Measurements from ENCODE around the gene PAGR1. TPM values are rescaled to one million over a fixed set of nuclear protein-coding genes. Genes with fewer than 3 reads are reported as not detected.
A peak's percentile ranks its signal among the peaks of the same experiment; 100 is the strongest.

Gene PAGR1
- total RNA-seq, 4 donors from 2014 or later = 20.9 to 26.9 (median 26.5) TPM

DNA sequence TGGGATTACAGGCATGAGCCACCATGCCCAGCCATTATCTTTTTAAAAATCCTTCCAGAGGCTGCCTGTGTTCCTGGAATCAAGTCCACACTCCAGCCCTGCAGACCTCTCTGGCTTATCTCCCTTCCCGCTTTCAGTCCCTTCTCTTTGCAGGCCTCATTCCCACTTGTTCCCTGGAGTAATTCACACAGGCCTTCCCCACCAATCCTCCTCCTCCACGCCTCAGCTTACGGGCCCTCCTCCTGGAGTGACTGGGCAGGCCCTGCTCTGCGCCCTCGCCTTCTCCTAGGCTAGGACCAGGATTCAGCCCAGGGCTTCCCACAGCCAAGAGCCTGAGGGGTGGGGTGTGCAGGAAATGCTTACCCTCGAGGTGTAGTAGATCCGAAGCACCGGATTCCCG, 44.3 kb downstream of the PAGR1 start:
- intact Hi-C loops (cut with DNase I) = loop anchor here (10.0 kb wide), 1 partner anchor 145 kb away; no protein-coding TSS in a partner anchor
- Histone ChIP-seq H3K9me3 (no peaks in the 10 kb centered on the region), H3K4me1 (peaks cover 17 to 31% (median 29%) of the 10 kb centered on the region in 4 donors), H3K27me3 (no peaks in the 10 kb centered on the region), H3K4me3 (no peak overlapping the region), H3K36me3 (peaks cover 19 to 37% (median 31%) of the 10 kb centered on the region in 4 donors), H3K27ac (replicated peaks in 1 of 4) (no peak overlapping the region)
- TF ChIP-seq POLR2AphosphoS5 (IDR thresholded peaks at IDR 0.05) (no peak), EP300 (IDR thresholded peaks at IDR 0.05) (no peak), POLR2A (IDR thresholded peaks at IDR 0.05; ENCODE audit: low read depth) (no peak)
- TF ChIP-seq, protein P1, sequence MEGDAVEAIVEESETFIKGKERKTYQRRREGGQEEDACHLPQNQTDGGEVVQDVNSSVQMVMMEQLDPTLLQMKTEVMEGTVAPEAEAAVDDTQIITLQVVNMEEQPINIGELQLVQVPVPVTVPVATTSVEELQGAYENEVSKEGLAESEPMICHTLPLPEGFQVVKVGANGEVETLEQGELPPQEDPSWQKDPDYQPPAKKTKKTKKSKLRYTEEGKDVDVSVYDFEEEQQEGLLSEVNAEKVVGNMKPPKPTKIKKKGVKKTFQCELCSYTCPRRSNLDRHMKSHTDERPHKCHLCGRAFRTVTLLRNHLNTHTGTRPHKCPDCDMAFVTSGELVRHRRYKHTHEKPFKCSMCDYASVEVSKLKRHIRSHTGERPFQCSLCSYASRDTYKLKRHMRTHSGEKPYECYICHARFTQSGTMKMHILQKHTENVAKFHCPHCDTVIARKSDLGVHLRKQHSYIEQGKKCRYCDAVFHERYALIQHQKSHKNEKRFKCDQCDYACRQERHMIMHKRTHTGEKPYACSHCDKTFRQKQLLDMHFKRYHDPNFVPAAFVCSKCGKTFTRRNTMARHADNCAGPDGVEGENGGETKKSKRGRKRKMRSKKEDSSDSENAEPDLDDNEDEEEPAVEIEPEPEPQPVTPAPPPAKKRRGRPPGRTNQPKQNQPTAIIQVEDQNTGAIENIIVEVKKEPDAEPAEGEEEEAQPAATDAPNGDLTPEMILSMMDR (IDR thresholded peaks at IDR 0.05) = no peak
- no peak for DNase-seq (ENCODE audit: extremely low spot score)
- 87% methylated on average over 9 of the region's 9 CpGs for WGBS

DNA sequence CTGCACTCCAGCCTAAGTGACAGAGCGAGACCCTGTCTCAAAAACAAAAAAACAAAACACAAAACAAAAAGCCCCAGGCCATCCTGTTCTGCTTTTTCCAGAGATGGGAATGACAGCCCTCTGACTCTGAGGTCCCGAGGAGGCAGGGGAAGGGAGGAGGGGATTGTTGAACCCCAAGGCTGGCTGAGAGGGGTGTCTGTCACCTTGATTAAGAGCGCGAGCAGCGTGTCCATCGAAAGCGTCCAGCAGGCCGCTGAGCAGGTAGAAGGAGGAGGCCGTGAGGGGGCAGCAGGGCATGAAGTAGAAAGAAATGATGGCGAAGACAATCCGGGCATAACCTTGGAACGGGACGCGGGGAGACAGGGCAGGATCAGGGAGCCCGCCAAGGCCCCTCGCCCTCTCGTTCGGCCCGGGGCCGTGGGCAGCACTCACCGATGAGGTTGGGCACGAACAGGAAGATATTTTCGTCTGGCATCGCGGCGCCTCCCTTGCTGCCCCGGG, 46.5 kb downstream of the PAGR1 start:
- Histone ChIP-seq H3K4me1 (peaks cover 17 to 29% (median 26%) of the 10 kb centered on the region in 4 donors), H3K27me3 (no peaks in the 10 kb centered on the region), H3K4me3 (peak overlapping the region; percentile 67 to 99 (median 78)), H3K27ac (replicated peaks in 1 of 4) (peak overlapping the region; percentile 85 to 94 (median 86)), H3K36me3 (peaks cover 19 to 37% (median 31%) of the 10 kb centered on the region in 4 donors), H3K9me3 (no peaks in the 10 kb centered on the region)
- no peak for DNase-seq (ENCODE audit: extremely low spot score)
- intact Hi-C loops (cut with DNase I) = loop anchor here (10.0 kb wide), 1 partner anchor 142 kb away; no protein-coding TSS in a partner anchor
- TF ChIP-seq EP300 (IDR thresholded peaks at IDR 0.05) = no peak
- TF ChIP-seq, protein P1 (IDR thresholded peaks at IDR 0.05) = no peak
- WGBS = 2% methylated on average over 9 of the region's 27 CpGs

DNA sequence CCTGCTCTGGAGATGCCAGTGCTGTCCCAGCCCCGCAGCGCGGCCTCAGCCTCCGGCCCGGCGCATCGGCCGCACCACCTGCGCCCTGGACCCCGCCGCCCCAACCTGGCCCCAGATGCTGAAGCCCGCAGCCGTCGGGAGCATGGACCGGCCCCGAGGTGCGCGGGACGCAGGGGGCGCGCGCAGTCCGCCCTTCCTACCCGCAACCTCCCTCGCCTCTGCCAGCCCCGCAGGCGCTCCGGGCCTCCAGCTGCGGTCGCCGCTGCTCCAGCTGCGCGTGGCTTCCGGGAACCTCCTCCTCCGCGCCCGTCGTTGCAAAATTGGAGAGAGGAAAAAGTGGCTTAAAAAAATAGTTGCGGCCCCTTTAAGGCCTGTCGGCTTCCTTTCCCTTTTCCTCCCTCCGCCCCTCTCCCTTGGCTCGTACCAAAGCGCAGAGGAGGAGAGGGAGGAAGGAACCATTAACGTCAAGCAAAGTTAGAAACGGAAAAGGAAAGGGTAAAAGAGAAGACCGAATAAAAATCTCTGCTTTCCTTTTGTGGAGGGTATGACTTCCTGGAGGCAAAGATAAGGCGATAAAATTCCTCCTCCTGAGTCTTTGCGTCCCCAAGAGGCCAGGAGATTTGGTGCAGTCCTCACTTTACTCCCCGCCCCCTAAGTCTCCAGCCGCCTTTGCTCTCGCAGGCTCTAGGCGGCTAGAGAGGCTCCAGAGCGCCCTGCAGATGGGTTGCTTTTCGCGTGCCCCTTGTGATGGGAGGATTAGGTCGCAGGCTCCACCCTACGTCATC, 47.1 kb downstream of the PAGR1 start, which contains the start of gene CDIPT:
Gene CDIPT (minus strand): TSS at position 343 of the 785 bp plus-strand sequence. CDS start 369 bp downstream, outside the sequence.
- DNase-seq (ENCODE audit: extremely low spot score) = peak; percentile 97
- Histone ChIP-seq H3K9me3 (no peaks in the 10 kb centered on the region), H3K27ac (replicated peaks in 1 of 4) (peak within 1 kb of the TSS; percentile 85 to 94 (median 86)), H3K36me3 (peaks cover 19 to 33% (median 31%) of the 10 kb centered on the region in 4 donors), H3K4me1 (peaks cover 17 to 29% (median 26%) of the 10 kb centered on the region in 4 donors), H3K27me3 (no peaks in the 10 kb centered on the region), H3K4me3 (peak within 1 kb of the TSS; percentile 67 to 99 (median 78))
- intact Hi-C loops (cut with DNase I) = loop anchor here (10.0 kb wide), 1 partner anchor 142 kb away; no protein-coding TSS in a partner anchor
- TF ChIP-seq POLR2A (IDR thresholded peaks at IDR 0.05; ENCODE audit: low read depth) = peak; percentile 2
- TF ChIP-seq, protein P1 (IDR thresholded peaks at IDR 0.05) = peak; percentile 52 to 84 (median 63)
- peak; percentile 87 to 89 for TF ChIP-seq POLR2AphosphoS5 (IDR thresholded peaks at IDR 0.05)
- TF ChIP-seq EP300 (IDR thresholded peaks at IDR 0.05) = no peak
- WGBS = under 1% methylated on average over 34 of the region's 57 CpGs

DNA sequence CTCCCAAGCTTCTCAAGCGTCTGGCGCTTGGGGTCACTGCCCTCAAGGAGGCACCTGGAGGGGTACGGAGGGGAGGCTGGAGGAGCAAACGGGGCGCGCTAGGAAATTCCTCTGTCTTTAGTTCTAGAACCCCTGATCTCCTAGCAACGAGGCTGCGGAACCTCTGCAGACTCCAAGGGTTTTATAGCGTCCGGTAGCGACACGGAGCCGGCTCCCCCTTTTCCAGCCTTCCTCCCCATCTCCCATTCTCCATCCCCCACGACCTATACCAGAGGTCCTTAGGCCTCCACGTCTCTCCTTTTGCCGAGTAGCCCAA, 47.7 kb downstream of the PAGR1 start:
- 39% methylated on average over 15 of the region's 16 CpGs for WGBS
- intact Hi-C loops (cut with DNase I) = loop anchor here (10.0 kb wide), 1 partner anchor 141 kb away; no protein-coding TSS in a partner anchor
- H3K4me3 ChIP-seq = peak overlapping the region; percentile 67 to 99 (median 78)
- H3K9me3 ChIP-seq = no peaks in the 10 kb centered on the region
- H3K27ac ChIP-seq (replicated peaks in 1 of 4) = peak overlapping the region; percentile 85 to 94 (median 86)
- H3K27me3 ChIP-seq = no peaks in the 10 kb centered on the region
- no peak for DNase-seq (ENCODE audit: extremely low spot score)
- peaks cover 17 to 28% (median 27%) of the 10 kb centered on the region in 4 donors for H3K36me3 ChIP-seq
- H3K4me1 ChIP-seq = peaks cover 17 to 29% (median 26%) of the 10 kb centered on the region in 4 donors
- TF ChIP-seq EP300 (IDR thresholded peaks at IDR 0.05) (no peak), POLR2AphosphoS5 (IDR thresholded peaks at IDR 0.05) (no peak), POLR2A (IDR thresholded peaks at IDR 0.05; ENCODE audit: low read depth) (no peak)
- TF ChIP-seq, protein P1 (IDR thresholded peaks at IDR 0.05) = peak in 1 of 3 experiments; percentile 2

Measured in esophagus muscularis mucosa (tissue), 4 donors.